ENCODE measurements around the gene BAZ1A. TPM values are rescaled to one million over a fixed set of nuclear protein-coding genes. Genes with fewer than 3 reads are reported as not detected.

BAZ1A gene
- total and polyA plus RNA-seq, 9 of the 15 experiments (the other 6 are each of a cell fraction or from before 2014, with no cell fraction given), result 22.0 to 71.2 (median 39.1) TPM

DNA sequence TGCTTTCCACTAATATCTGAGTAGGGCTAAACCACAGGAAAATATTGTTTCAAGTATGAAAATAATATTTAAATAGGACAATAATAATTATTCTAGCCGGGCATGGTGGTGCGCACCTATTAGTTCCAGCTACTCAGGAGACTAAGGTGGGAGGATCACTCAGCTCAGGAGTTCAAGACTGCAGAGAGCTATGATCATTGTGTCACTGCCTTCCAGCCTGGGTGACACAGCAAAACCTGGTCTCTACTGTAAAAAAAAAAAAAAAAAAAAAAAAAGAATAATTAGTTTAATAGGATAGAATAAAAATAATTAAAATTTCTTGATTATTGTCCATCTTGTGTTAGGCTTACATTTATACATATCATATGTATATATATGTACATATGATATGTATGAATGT lies 38.5 kb upstream of the BAZ1A start:
- Histone ChIP-seq H3K27me3 (ENCODE audit: control insufficient read depth in 2 of 2, insufficient read depth in 2 of 2, low read length in 2 of 2) (no peaks in the 10 kb centered on the region), H3K36me3 (ENCODE audit: control insufficient read depth, insufficient read depth, low read length) (no peaks in the 10 kb centered on the region), H3K9ac (ENCODE audit: insufficient read depth in 1 of 2, low read depth in 2 of 2, low read length in 2 of 2) (no peak overlapping the region), H3K79me2 (ENCODE audit: control insufficient read depth, insufficient read depth, low read length) (no peaks in the 10 kb centered on the region), H3K4me2 (ENCODE audit: insufficient read depth, low read length) (no peak overlapping the region), H4K20me1 (replicated peaks; ENCODE audit: control insufficient read depth, insufficient read depth, low read length) (no peaks in the 10 kb centered on the region), H2AFZ (ENCODE audit: low read depth, low read length) (peak overlapping the region; percentile 63; the same call in 1 of the 2 replicates), H3K9me3 (replicated peaks; ENCODE audit: control insufficient read depth, insufficient read depth, low read depth, low read length) (no peaks in the 10 kb centered on the region), H3K27ac (ENCODE audit: extremely low read depth, low read depth, low read length) (no peak overlapping the region), H3K4me3 (no peak overlapping the region), H3K4me1 (replicated peaks in 1 of 2; ENCODE audit: control insufficient read depth in 2 of 2, insufficient read depth in 2 of 2, low read length in 2 of 2) (peaks cover 0 to 8% of the 10 kb centered on the region in 2 experiments; a peak in 3 of 5 replicates), H3K9me1 (ENCODE audit: control insufficient read depth, insufficient read depth, low read length) (no peaks in the 10 kb centered on the region)
- intact Hi-C loops (cut with micrococcal nuclease), result no loop called here
- BruUV-seq (replicated peaks), result no TSS peak
- in situ Hi-C loops (cut with MboI), result no loop called here
- FAIRE-seq (no peak), DNase-seq (ENCODE audit: extremely low read depth in 1 of 4, low spot score in 3 of 4) (peak in 2 of 4 experiments; percentile 12 to 50), ATAC-seq (peak; percentile 90)
- TF ChIP-seq STAT5B (CRISPR knock-in tag; IDR thresholded peaks at IDR 0.05) (no peak), MAFG (tag; conservative IDR thresholded peaks at IDR 0.05) (peak; percentile 67), SREBF1 (IDR thresholded peaks at IDR 0.05; ENCODE audit: borderline replicate concordance, low read depth, low read length) (no peak), ZNF316 (IDR thresholded peaks at IDR 0.05) (peak; percentile 81), NFE2L1 (tag; IDR thresholded peaks at IDR 0.05; ENCODE audit: borderline replicate concordance, low read depth) (0 out of 2 replicates have a peak, but pooled peaks have one; percentile 10), RBM34 (IDR thresholded peaks at IDR 0.05; ENCODE audit: borderline replicate concordance, insufficient read depth, low read length) (no peak), ZNF384 (IDR thresholded peaks at IDR 0.05; ENCODE audit: low read depth, low read length) (peak; percentile 69), MAFK (IDR thresholded peaks at IDR 0.05; ENCODE audit: low read length) (peak; percentile 53; the same call in 1 of the 2 replicates), C11orf30 (IDR thresholded peaks at IDR 0.05; ENCODE audit: low read depth) (peak; percentile 64; the same call in 1 of the 2 replicates), VEZF1 (CRISPR knock-in tag; IDR thresholded peaks at IDR 0.05) (no peak), NFE2 (IDR thresholded peaks at IDR 0.05; ENCODE audit: low read depth) (peak; percentile 76), MAFF (IDR thresholded peaks at IDR 0.05; ENCODE audit: low read length) (peak; percentile 62)
- TF ChIP-seq, protein P1, sequence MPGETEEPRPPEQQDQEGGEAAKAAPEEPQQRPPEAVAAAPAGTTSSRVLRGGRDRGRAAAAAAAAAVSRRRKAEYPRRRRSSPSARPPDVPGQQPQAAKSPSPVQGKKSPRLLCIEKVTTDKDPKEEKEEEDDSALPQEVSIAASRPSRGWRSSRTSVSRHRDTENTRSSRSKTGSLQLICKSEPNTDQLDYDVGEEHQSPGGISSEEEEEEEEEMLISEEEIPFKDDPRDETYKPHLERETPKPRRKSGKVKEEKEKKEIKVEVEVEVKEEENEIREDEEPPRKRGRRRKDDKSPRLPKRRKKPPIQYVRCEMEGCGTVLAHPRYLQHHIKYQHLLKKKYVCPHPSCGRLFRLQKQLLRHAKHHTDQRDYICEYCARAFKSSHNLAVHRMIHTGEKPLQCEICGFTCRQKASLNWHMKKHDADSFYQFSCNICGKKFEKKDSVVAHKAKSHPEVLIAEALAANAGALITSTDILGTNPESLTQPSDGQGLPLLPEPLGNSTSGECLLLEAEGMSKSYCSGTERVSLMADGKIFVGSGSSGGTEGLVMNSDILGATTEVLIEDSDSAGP (CRISPR knock-in tag; IDR thresholded peaks at IDR 0.05), result no peak
- CTCF ChIA-PET (ENCODE audit: low intra/inter-chr PET ratio), result no interaction called here
- POLR2A ChIA-PET, result no interaction called here
- WGBS (ENCODE audit: insufficient coverage, low coverage, missing lambda C conversion rate), result 11% methylated on average over 2 of the region's 2 CpGs
